ENCODE data around the gene RNF123. TPM values are rescaled to one million over a fixed set of nuclear protein-coding genes. Genes with fewer than 3 reads are reported as not detected.
"Not testable (repeated sequence)": the region's sequence is repeated elsewhere in the genome, so short reads cannot be mapped to it uniquely, and the experiment has no call there.

The RNF123 gene
- total RNA-seq, 8 experiments from 2014 or later: 10.9 to 41.8 (median 16.2) TPM

GRCh38 chr3:49673715-49674496 is 15.5 kb upstream of the RNF123 start, which contains the start of gene APEH:
Gene APEH, plus strand, starts transcription at chr3:49674351. Its CDS starts 51 bp downstream, at chr3:49674402.
- in situ Hi-C loops (cut with MboI; ENCODE audit: low pct_unique_long_range_greater_than_20kb in 2 of 9, low sequenced_read_pairs in 9 of 9, unreplicated experiment in 9 of 9): loop anchor here in 2 of 9 experiments (10.0 kb wide), 1 partner anchor 129 kb away; no protein-coding TSS in a partner anchor
- ATAC-seq (replicated peaks in 6 of 8): peak; percentile 87 to 92 (median 88)
- Histone ChIP-seq H3K4me1 (replicated peaks in 1 of 2) (peaks cover 6 to 7% of the 10 kb centered on the region in 2 donors), H3K4me3 (peak within 1 kb of the TSS; percentile 60 to 95 (median 82)), H3K27ac (peak within 1 kb of the TSS; percentile 92 to 94)
- 0% methylated on average over 4 to 5 of the region's 71 CpGs; no CpG with 5 or more reads in 8 of the 10 experiments for WGBS, 10 experiments

GRCh38 chr3:49674497-49674983 is 14.8 kb upstream of the RNF123 start:
- Histone ChIP-seq H3K27ac (peak overlapping the region; percentile 92 to 94), H3K4me3 (peak overlapping the region; percentile 60 to 95 (median 82)), H3K4me1 (replicated peaks in 1 of 2) (peaks cover 6 to 7% of the 10 kb centered on the region in 2 donors)
- peak; percentile 21 to 42 (median 34) for ATAC-seq (replicated peaks in 6 of 8)
- in situ Hi-C loops (cut with MboI; ENCODE audit: low pct_unique_long_range_greater_than_20kb in 2 of 9, low sequenced_read_pairs in 9 of 9, unreplicated experiment in 9 of 9): loop anchor here in 2 of 9 experiments (10.0 kb wide), 1 partner anchor 130 kb away; no protein-coding TSS in a partner anchor
- no CpG with 5 or more reads among the region's 34 CpGs for WGBS, 10 experiments

DNA sequence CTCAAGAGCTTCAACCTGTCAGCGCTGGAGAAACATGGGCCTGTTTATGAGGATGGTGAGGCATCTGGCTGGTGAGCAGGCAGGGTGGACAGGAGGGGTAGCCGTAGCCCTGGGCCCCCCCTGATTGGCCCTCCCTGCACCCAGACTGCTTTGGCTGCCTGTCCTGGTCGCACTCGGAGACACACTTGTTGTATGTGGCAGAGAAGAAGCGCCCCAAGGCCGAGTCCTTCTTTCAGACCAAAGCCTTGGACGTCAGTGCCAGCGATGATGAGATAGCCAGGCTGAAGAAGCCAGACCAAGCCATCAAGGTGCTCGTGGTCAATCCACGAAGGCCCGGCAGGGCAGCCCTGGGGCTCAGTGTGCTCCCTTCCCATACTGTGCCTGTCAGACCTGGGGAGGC is 13.4 kb upstream of the RNF123 start:
- Histone ChIP-seq H3K4me1 (replicated peaks in 1 of 2) (peaks cover 6 to 7% of the 10 kb centered on the region in 2 donors), H3K4me3 (no peak overlapping the region), H3K27ac (no peak overlapping the region)
- 78 to 100% (median 92%) methylated on average over 1 to 10 of the region's 11 CpGs; no CpG with 5 or more reads in 6 of the 10 experiments for WGBS, 10 experiments
- ATAC-seq (replicated peaks in 6 of 8): no peak
- in situ Hi-C loops (cut with MboI; ENCODE audit: low pct_unique_long_range_greater_than_20kb in 2 of 9, low sequenced_read_pairs in 9 of 9, unreplicated experiment in 9 of 9): loop anchor here in 2 of 9 experiments (10.0 kb wide), 1 partner anchor 131 kb away; no protein-coding TSS in a partner anchor

GRCh38 chr3:49680493-49681231 is 8.7 kb upstream of the RNF123 start:
- H3K4me1 ChIP-seq (replicated peaks in 1 of 2): no peaks in the 10 kb centered on the region
- no peak overlapping the region for H3K27ac ChIP-seq
- in situ Hi-C loops (cut with MboI; ENCODE audit: low pct_unique_long_range_greater_than_20kb in 2 of 9, low sequenced_read_pairs in 9 of 9, unreplicated experiment in 9 of 9): no loop called here
- no peak for ATAC-seq (replicated peaks in 6 of 8)
- WGBS, 10 experiments: 39 to 97% (median 82%) methylated on average over 1 to 5 of the region's 7 CpGs; no CpG with 5 or more reads in 4 of the 10 experiments
- H3K4me3 ChIP-seq: no peak overlapping the region

GRCh38 chr3:49681232-49681522 is 8.2 kb upstream of the RNF123 start:
- no peak overlapping the region for H3K27ac ChIP-seq
- no peak for ATAC-seq (replicated peaks in 6 of 8)
- no peak overlapping the region for H3K4me3 ChIP-seq
- in situ Hi-C loops (cut with MboI; ENCODE audit: low pct_unique_long_range_greater_than_20kb in 2 of 9, low sequenced_read_pairs in 9 of 9, unreplicated experiment in 9 of 9): no loop called here
- no peaks in the 10 kb centered on the region for H3K4me1 ChIP-seq (replicated peaks in 1 of 2)
- 100% methylated on average over 1 of the region's 2 CpGs; no CpG with 5 or more reads in 6 of the 10 experiments for WGBS, 10 experiments

DNA sequence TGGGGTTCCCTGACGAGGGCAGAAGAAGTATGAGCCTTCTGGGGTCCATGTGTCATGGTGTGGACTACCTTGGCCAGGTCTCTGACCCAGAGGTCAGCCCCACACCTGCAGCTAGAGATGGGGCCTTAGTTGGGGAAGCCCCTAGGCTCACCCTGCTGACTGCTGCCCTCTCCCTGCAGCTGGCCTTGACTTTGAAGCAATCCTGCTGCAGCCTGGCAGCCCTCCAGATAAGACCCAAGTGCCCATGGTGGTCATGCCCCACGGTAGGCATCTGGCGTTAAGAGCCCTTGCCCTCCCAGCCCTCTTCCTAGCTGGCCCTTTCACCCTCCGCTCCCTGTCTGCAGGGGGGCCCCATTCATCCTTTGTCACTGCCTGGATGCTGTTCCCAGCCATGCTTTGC is 7.8 kb upstream of the RNF123 start:
- Histone ChIP-seq H3K27ac (no peak overlapping the region), H3K4me3 (no peak overlapping the region), H3K4me1 (replicated peaks in 1 of 2) (no peaks in the 10 kb centered on the region)
- no peak for ATAC-seq (replicated peaks in 6 of 8)
- in situ Hi-C loops (cut with MboI; ENCODE audit: low pct_unique_long_range_greater_than_20kb in 2 of 9, low sequenced_read_pairs in 9 of 9, unreplicated experiment in 9 of 9): no loop called here
- 60 to 80% methylated on average over 1 of the region's 4 CpGs; no CpG with 5 or more reads in 8 of the 10 experiments for WGBS, 10 experiments

GRCh38 chr3:49683162-49683561 is 6.2 kb upstream of the RNF123 start:
- no peak for ATAC-seq (replicated peaks in 6 of 8)
- H3K4me1 ChIP-seq (replicated peaks in 1 of 2): peaks cover 0 to 5% of the 10 kb centered on the region in 2 donors
- H3K27ac ChIP-seq: no peak overlapping the region
- 77 to 100% (median 100%) methylated on average over 1 to 5 of the region's 6 CpGs; no CpG with 5 or more reads in 5 of the 10 experiments for WGBS, 10 experiments
- in situ Hi-C loops (cut with MboI; ENCODE audit: low pct_unique_long_range_greater_than_20kb in 2 of 9, low sequenced_read_pairs in 9 of 9, unreplicated experiment in 9 of 9): no loop called here
- H3K4me3 ChIP-seq: no peak overlapping the region

DNA sequence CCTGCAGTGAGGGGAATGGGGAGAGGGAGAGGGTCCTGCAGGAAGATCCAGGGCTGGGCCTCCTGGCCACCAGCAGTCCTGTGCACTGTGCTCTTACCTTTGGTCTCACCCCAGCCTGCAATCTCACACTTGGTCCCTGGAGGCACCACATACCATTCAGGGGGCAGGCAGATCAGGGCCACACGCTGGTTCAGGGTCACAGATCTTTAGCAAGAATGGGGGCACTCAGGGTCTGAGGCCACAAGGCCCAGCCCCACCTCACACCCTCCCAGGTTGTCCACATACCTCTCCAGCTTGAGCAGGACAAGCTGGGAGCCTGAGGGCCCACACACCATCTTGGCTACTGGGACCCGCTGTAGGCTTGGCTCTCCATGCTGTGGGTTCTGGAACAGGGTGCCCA is 4.9 kb upstream of the RNF123 start:
- in situ Hi-C loops (cut with MboI; ENCODE audit: low pct_unique_long_range_greater_than_20kb in 2 of 9, low sequenced_read_pairs in 9 of 9, unreplicated experiment in 9 of 9); ATAC-seq (replicated peaks in 6 of 8): not testable (repeated sequence)

DNA sequence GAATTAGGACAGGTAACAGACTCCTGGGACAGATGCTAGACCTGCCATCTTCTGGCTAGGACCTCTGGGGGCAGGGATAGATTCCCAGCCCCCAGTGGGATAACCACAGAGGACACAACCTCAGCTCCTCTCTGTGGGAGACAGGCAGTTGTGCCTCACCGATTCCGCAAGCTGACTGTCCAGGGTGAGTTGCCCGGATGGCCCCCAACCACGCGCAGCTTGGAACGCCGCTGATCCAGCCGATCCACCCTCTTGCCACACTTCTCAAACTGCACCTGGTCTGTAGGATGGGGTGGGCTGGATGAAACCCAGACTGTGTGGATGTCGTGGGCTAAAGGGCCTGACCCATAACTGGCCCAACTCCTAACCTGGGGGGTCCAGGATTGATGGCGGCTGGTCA is 4.3 kb upstream of the RNF123 start:
- ATAC-seq (replicated peaks in 6 of 8); H3K4me3 ChIP-seq: not testable (repeated sequence)

More for the DNA sequence above, 4.9 kb upstream of the RNF123 start:
- H3K4me1 ChIP-seq (replicated peaks in 1 of 2); H3K4me3 ChIP-seq; H3K27ac ChIP-seq: not testable (repeated sequence)
- 100% methylated on average over 2 of the region's 2 CpGs; no CpG with 5 or more reads in 9 of the 10 experiments for WGBS, 10 experiments

GRCh38 chr3:49685846-49686245 is 3.5 kb upstream of the RNF123 start:
- no CpG with 5 or more reads among the region's 36 CpGs for WGBS, 10 experiments
- H3K4me3 ChIP-seq; H3K4me1 ChIP-seq (replicated peaks in 1 of 2); H3K27ac ChIP-seq; in situ Hi-C loops (cut with MboI; ENCODE audit: low pct_unique_long_range_greater_than_20kb in 2 of 9, low sequenced_read_pairs in 9 of 9, unreplicated experiment in 9 of 9); ATAC-seq (replicated peaks in 6 of 8): not testable (repeated sequence)

More for the DNA sequence above, 4.3 kb upstream of the RNF123 start:
- in situ Hi-C loops (cut with MboI; ENCODE audit: low pct_unique_long_range_greater_than_20kb in 2 of 9, low sequenced_read_pairs in 9 of 9, unreplicated experiment in 9 of 9); H3K27ac ChIP-seq; H3K4me1 ChIP-seq (replicated peaks in 1 of 2): not testable (repeated sequence)
- no CpG with 5 or more reads among the region's 10 CpGs for WGBS, 10 experiments

DNA sequence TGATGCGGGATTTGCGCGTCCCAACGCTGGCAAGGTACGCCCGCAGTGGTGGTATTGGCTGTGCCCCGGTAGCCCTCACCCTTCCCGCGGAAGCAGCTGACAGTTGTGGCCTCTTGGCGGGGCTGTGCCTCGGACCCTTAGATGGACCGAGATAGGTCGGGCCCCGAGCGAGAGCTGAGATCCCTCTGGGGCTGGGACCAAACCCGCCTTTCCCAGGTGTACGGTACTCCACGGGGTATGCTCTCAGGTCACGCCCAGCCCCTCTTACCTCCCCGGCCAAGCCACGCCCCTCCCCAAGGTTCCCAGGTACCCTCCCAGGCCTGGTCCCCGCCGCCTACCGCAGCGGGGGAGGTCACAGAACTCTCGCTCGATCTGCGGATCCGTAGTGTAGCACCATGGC is 3.0 kb upstream of the RNF123 start:
- not testable (repeated sequence) for H3K27ac ChIP-seq
- peak in 2 of 8 experiments; percentile 2 to 12 for ATAC-seq (replicated peaks in 6 of 8)
- no CpG with 5 or more reads among the region's 29 CpGs for WGBS, 10 experiments

GRCh38 chr3:49686769-49687423 is 2.5 kb upstream of the RNF123 start:
- H3K4me3 ChIP-seq: peak overlapping the region in 2 of 5 donors; percentile 11 to 21
- not testable (repeated sequence) for H3K27ac ChIP-seq

More for the DNA sequence above, 3.0 kb upstream of the RNF123 start:
- H3K4me1 ChIP-seq (replicated peaks in 1 of 2); in situ Hi-C loops (cut with MboI; ENCODE audit: low pct_unique_long_range_greater_than_20kb in 2 of 9, low sequenced_read_pairs in 9 of 9, unreplicated experiment in 9 of 9): not testable (repeated sequence)
- peak overlapping the region in 1 of 5 donors; percentile 21 for H3K4me3 ChIP-seq

More at GRCh38 chr3:49686769-49687423, 2.5 kb upstream of the RNF123 start:
- in situ Hi-C loops (cut with MboI; ENCODE audit: low pct_unique_long_range_greater_than_20kb in 2 of 9, low sequenced_read_pairs in 9 of 9, unreplicated experiment in 9 of 9); H3K4me1 ChIP-seq (replicated peaks in 1 of 2): not testable (repeated sequence)
- ATAC-seq (replicated peaks in 6 of 8): peak; percentile 0 to 66 (median 8)
- WGBS, 10 experiments: 0 to 100% (median 52%) methylated on average over 1 to 6 of the region's 44 CpGs; no CpG with 5 or more reads in 7 of the 10 experiments

All from motor neuron (in vitro differentiated cells).